PC-9 (cell line): ENCODE data around the gene MVD. TPM values are rescaled to one million over a fixed set of nuclear protein-coding genes. Genes with fewer than 3 reads are reported as not detected.
A peak's percentile ranks its signal among the peaks of the same experiment; 100 is the strongest.

Experiments
- BruUV-seq: library from RNA; stranded (reverse); fragments of 400-500 nt; replicated peaks from 2 replicates; lab custom pipeline; 2021; lab: Mats Ljungman, UMichigan
- CTCF ChIA-PET: fragments of 300-600 bp; sonication (Branson Sonifier 250); formaldehyde crosslinking; loops from one replicate; lab custom pipeline; 2022; ENCODE audit warnings: antibody characterized with exemption; lab: Charles Lee
- POLR2A ChIA-PET: fragments of 300-600 bp; sonication (Branson Sonifier 250); formaldehyde crosslinking; loops from one replicate; lab custom pipeline; 2022; ENCODE audit warnings: antibody characterized with exemption; ENCODE audit not compliant: unreplicated experiment; lab: Charles Lee
- DNase-seq, 2 experiments: peaks; one replicate each; pipeline versions ENCODE4 v3.0.0 to v3.0.0-alpha.2; 2015 to 2022; ENCODE audit warnings: mixed read lengths in 1 of 2
- H2AFZ ChIP-seq: fragments of 200-600 bp; sonication (generic); 2 replicates; pipeline ENCODE4 v1.8.1; 2017; ENCODE audit warnings: antibody characterized with exemption
- H3F3A ChIP-seq: fragments of 200-600 bp; sonication (generic); 2 replicates; pipeline ENCODE4 v1.8.1; 2017; ENCODE audit warnings: antibody characterized with exemption, mild to moderate bottlenecking, low read depth; ENCODE audit not compliant: insufficient read depth
- H3K27ac ChIP-seq: fragments of 200-600 bp; sonication (generic); 2 replicates; pipeline ENCODE4 v1.6.1; 2016; ENCODE audit warnings: mixed run types
- H3K27me3 ChIP-seq: fragments of 200-600 bp; sonication (generic); 2 replicates; pipeline ENCODE4 v1.6.1; 2016; ENCODE audit warnings: low read depth, mixed run types; ENCODE audit not compliant: insufficient read depth
- H3K36me3 ChIP-seq: fragments of 200-600 bp; sonication (generic); 2 replicates; pipeline ENCODE4 v1.6.1; 2016; ENCODE audit warnings: low read depth, mixed run types
- H3K4me1 ChIP-seq: fragments of 200-600 bp; sonication (generic); replicated peaks from 2 replicates; pipeline ENCODE4 v1.6.1; 2016; ENCODE audit warnings: mixed run types; ENCODE audit not compliant: insufficient read depth
- H3K4me2 ChIP-seq: fragments of 200-600 bp; sonication (generic); 2 replicates; pipeline ENCODE4 v1.6.1; 2017; ENCODE audit warnings: mixed run types
- H3K4me3 ChIP-seq: fragments of 200-600 bp; sonication (generic); 2 replicates; pipeline ENCODE4 v1.6.1; 2016; ENCODE audit warnings: mixed run types
- H3K79me2 ChIP-seq: fragments of 200-600 bp; sonication (generic); 2 replicates; pipeline ENCODE4 v1.6.1; 2017; ENCODE audit warnings: low read depth, mixed run types
- H3K9me2 ChIP-seq: fragments of 200-600 bp; sonication (generic); 2 replicates; pipeline ENCODE4 v1.8.1; 2017; ENCODE audit warnings: mild to moderate bottlenecking; ENCODE audit not compliant: insufficient read depth
- H3K9me3 ChIP-seq: fragments of 200-600 bp; sonication (generic); 2 replicates; pipeline ENCODE4 v1.8.1; 2016; ENCODE audit warnings: low read depth; ENCODE audit not compliant: insufficient read depth
- H4K20me1 ChIP-seq: fragments of 200-600 bp; sonication (generic); 2 replicates; pipeline ENCODE4 v1.8.1; 2017; ENCODE audit not compliant: insufficient read depth
- EZH2 ChIP-seq: fragments of 200-600 bp; sonication (generic); IDR thresholded peaks from 2 replicates; pipeline ENCODE4 v1.8.0; 2017; ENCODE audit warnings: antibody characterized with exemption, low read depth
- intact Hi-C: fragments of 100-400 bp; cut with micrococcal nuclease; formaldehyde crosslinking; loops from one replicate; pipeline ENCODE4 v1.10.0; 2022; ENCODE audit not compliant: unreplicated experiment
- total RNA-seq: library from RNA; stranded (reverse); gene quantifications from 2 replicates; pipeline ENCODE4 v1.2.3, GENCODE V29; 2021
- TF ChIP-seq, protein P1 (sequence below): fragments of 200-600 bp; sonication (generic); conservative IDR thresholded peaks from 2 replicates; pipeline ENCODE4 v1.6.1; 2017; ENCODE audit warnings: mixed run types, antibody characterized with exemption, mild to moderate bottlenecking, moderate library complexity

MVD gene
- total RNA-seq, 1 experiment from 2014 or later: 168 TPM

DNA sequence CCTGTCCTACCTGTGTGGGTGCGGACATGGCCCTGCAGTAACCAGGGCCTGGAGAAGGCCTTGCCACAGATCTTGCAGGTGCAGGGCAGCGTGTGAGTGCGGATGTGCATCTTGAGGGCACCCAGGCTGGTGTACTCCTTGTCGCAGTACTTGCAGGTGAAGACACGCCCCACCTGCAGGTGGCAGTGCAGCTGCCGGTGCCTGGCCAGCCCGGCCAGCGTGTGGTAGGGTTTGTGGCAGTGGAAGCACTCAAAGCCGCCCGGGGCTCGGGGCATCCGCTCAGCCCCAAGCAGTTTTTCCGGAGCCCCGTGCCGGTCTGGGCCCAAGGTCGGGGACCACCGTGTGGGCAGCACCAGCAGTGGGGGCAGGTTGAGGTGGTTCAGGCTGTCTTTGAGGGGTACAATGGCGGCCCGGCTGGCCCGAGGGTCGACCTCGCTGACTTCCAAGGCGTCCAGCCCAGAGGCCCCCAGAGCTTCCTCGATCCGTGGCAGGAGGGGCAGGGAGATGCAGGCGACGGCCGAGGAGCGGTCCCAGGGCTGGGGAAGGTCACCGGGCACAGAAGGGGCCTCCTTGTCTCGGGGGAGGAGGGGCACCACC lies 18.3 kb upstream of the MVD start:
- no peaks in the 10 kb centered on the region for H3K9me3 ChIP-seq
- intact Hi-C loops: loop anchor here (10.0 kb wide), 1 partner anchor 226 kb away; the partner anchor contains the start of gene ZFPM1
- peaks cover 22% of the 10 kb centered on the region for H3K4me1 ChIP-seq
- no peaks in the 10 kb centered on the region for H3K79me2 ChIP-seq
- H2AFZ ChIP-seq: no peak overlapping the region
- BruUV-seq: no TSS peak
- no peaks in the 10 kb centered on the region for H3K27me3 ChIP-seq
- peak; percentile 36 to 40 for DNase-seq
- no peak overlapping the region for H3K4me3 ChIP-seq
- POLR2A ChIA-PET: no interaction called here
- no peak overlapping the region for H3K27ac ChIP-seq
- H4K20me1 ChIP-seq: no peaks in the 10 kb centered on the region; the same call in 1 of the 2 replicates
- CTCF ChIA-PET: interaction anchor here (0.6 kb wide), 1 partner anchor 371 kb away, joined by 5 read pairs; no protein-coding TSS in a partner anchor
- H3K4me2 ChIP-seq: no peak overlapping the region
- TF ChIP-seq EZH2: no peak
- TF ChIP-seq, protein P1, sequence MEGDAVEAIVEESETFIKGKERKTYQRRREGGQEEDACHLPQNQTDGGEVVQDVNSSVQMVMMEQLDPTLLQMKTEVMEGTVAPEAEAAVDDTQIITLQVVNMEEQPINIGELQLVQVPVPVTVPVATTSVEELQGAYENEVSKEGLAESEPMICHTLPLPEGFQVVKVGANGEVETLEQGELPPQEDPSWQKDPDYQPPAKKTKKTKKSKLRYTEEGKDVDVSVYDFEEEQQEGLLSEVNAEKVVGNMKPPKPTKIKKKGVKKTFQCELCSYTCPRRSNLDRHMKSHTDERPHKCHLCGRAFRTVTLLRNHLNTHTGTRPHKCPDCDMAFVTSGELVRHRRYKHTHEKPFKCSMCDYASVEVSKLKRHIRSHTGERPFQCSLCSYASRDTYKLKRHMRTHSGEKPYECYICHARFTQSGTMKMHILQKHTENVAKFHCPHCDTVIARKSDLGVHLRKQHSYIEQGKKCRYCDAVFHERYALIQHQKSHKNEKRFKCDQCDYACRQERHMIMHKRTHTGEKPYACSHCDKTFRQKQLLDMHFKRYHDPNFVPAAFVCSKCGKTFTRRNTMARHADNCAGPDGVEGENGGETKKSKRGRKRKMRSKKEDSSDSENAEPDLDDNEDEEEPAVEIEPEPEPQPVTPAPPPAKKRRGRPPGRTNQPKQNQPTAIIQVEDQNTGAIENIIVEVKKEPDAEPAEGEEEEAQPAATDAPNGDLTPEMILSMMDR: peak; percentile 57
- peaks cover 11% of the 10 kb centered on the region; the same call in 1 of the 2 replicates for H3F3A ChIP-seq
- no peaks in the 10 kb centered on the region for H3K9me2 ChIP-seq
- H3K36me3 ChIP-seq: no peaks in the 10 kb centered on the region

DNA sequence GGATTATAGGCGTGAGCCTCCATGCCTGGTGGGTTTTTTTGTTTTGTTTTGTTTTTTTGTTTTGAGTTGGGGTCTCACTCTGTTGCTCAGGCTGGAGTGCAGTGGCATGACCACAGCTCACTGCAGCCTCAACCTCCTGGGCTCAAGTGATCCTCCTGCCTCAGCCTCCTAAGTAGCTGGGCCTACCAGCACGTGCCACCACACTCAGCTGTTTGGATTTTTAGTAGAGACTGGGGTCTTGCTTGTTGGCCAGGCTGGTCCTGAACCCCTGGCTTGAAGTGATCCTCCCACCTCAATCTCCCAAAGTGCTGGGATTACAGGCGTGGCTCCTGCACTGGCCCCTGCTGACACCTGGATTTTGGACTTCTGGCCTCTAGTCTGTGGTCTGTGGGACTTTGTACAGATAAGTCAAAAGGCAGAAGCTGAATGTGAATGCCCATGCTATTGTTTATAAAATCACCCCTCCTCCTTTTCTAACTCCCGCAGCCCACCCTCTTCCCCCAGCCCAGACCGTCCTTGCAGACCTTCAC lies 17.7 kb upstream of the MVD start:
- Histone ChIP-seq H3K79me2 (no peaks in the 10 kb centered on the region), H3K4me3 (no peak overlapping the region), H4K20me1 (no peaks in the 10 kb centered on the region; the same call in 1 of the 2 replicates), H3K27ac (no peak overlapping the region), H3K36me3 (no peaks in the 10 kb centered on the region), H3F3A (peaks cover 9% of the 10 kb centered on the region; the same call in 1 of the 2 replicates), H2AFZ (no peak overlapping the region), H3K4me2 (no peak overlapping the region), H3K9me3 (no peaks in the 10 kb centered on the region), H3K27me3 (no peaks in the 10 kb centered on the region), H3K4me1 (peaks cover 20% of the 10 kb centered on the region), H3K9me2 (no peaks in the 10 kb centered on the region)
- DNase-seq: no peak
- intact Hi-C loops: loop anchor here (10.0 kb wide), 1 partner anchor 226 kb away; the partner anchor contains the start of gene ZFPM1
- BruUV-seq: no TSS peak
- POLR2A ChIA-PET: interaction anchor here (0.6 kb wide), 1 partner anchor 25 kb away, joined by 8 read pairs; no protein-coding TSS in a partner anchor
- no peak for TF ChIP-seq EZH2
- TF ChIP-seq, protein P1: no peak
- CTCF ChIA-PET: no interaction called here

DNA sequence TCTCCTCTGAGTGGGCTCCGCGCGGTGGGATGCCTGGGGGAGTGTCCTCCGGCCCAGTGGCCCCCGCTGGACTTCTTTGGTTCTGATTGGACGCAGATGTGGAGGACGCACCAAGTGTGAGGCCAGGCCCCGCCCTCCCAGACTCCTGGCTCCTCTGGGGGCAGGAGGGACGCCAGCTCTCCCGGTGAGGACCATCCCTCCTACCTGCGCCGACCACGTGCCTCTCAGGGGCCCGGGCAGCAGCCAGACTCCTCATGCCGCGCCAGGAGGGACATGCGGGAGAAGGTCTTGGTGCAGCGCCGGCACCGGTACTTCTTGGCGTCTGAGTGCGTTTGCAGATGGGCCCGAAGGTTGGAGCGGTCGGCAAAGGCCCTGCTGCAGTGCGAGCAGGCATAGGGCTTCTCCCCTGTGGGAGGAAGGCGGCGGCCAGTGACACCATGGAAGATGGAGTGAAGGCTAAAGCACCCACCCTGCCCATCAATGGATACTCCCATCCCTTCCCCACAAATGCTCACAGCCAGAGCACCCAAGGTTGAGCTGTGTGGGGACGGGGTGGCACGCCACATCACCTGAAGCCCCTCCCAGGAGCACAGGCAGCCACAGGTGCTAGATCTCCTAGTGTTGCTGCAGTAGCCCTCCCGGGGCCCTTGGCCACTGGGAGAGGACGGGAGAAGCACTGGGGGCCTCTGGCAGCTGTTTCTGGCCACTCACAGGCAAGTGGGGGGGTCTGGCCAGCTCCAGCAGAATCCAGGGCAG lies 15.5 kb upstream of the MVD start:
- Histone ChIP-seq H3K9me3 (no peaks in the 10 kb centered on the region), H3K79me2 (no peaks in the 10 kb centered on the region), H3K4me1 (peaks cover 16% of the 10 kb centered on the region), H4K20me1 (no peaks in the 10 kb centered on the region; the same call in 1 of the 2 replicates), H3K4me2 (no peak overlapping the region), H3K36me3 (no peaks in the 10 kb centered on the region), H3K9me2 (no peaks in the 10 kb centered on the region), H2AFZ (no peak overlapping the region), H3K27me3 (no peaks in the 10 kb centered on the region), H3F3A (peaks cover 8% of the 10 kb centered on the region; the same call in 1 of the 2 replicates), H3K4me3 (no peak overlapping the region), H3K27ac (0 out of 2 replicates have a peak overlapping the region, but pooled peaks have one; percentile 3)
- no TSS peak for BruUV-seq
- POLR2A ChIA-PET: no interaction called here
- TF ChIP-seq, protein P1: no peak
- no peak for TF ChIP-seq EZH2
- intact Hi-C loops: no loop called here
- DNase-seq: no peak
- CTCF ChIA-PET: no interaction called here
